Prostate gland (tissue), 2 donors: Measurements from ENCODE around the gene RCAN2. TPM values are rescaled to one million over a fixed set of nuclear protein-coding genes. Genes with fewer than 3 reads are reported as not detected.

Experiments
- DNase-seq: peaks from one replicate; pipeline ENCODE4 v3.0.0-alpha.2; 2019; ENCODE audit warnings: low spot score
- H3K27ac ChIP-seq, 2 donors: fragments of 200-600 bp; sonication (generic); 2 replicates each; pipeline ENCODE4 v1.5.1; 2017 to 2019
- H3K27me3 ChIP-seq: fragments of 200-600 bp; sonication (generic); replicated peaks from 2 replicates; pipeline ENCODE4 v1.5.1; 2019; ENCODE audit not compliant: insufficient read depth
- H3K36me3 ChIP-seq, 2 donors: fragments of 200-600 bp; sonication (generic); 1 replicate in 1 of 2; 2 replicates in 1 of 2; pipeline versions ENCODE4 v1.5.1 to v1.8.1; 2017 to 2019
- H3K4me1 ChIP-seq: fragments of 200-600 bp; sonication (generic); replicated peaks from 2 replicates; pipeline ENCODE4 v1.5.1; 2019
- H3K4me3 ChIP-seq, 2 donors: fragments of 200-600 bp; sonication (generic); 2 replicates each; pipeline ENCODE4 v1.5.1; 2017 to 2019
- H3K9me3 ChIP-seq: fragments of 200-600 bp; sonication (generic); 2 replicates; pipeline ENCODE4 v1.5.1; 2017
- POLR2A ChIP-seq: fragments of 450-650 bp; IDR thresholded peaks from one replicate; pipeline ENCODE4 v1.6.1; 2016; ENCODE audit warnings: antibody characterized with exemption, mild to moderate bottlenecking
- POLR2AphosphoS5 ChIP-seq: sonication (generic); formaldehyde crosslinking; IDR thresholded peaks from one replicate; pipeline ENCODE4 v1.6.1; 2017; ENCODE audit warnings: antibody characterized with exemption
- WGBS: methylation state at CpG from one replicate; pipeline ENCODE4 v1.1.5; 2018; 5-methylcytosine and 5-hydroxymethylcytosine counted together
- intact Hi-C: fragments of 100-400 bp; cut with DNase I; formaldehyde crosslinking; loops from one replicate; pipeline ENCODE4 v1.14.2; 2022
- total RNA-seq, 2 donors: library from RNA; depleted of rRNA; stranded (reverse); fragments of >200 nt; gene quantifications; one replicate each; pipeline ENCODE4 v1.1.0, GENCODE V29; 2016
- TF ChIP-seq, protein P1 (sequence below), 4 experiments: fragments of 200-600 bp in 2 of 4; fragments of 450-650 bp in 2 of 4; sonication (generic) in 2 of 4; IDR thresholded peaks; 1 replicate in 3 of 4; 2 replicates in 1 of 4; pipeline ENCODE4 v1.5.1; 2016 to 2019; ENCODE audit warnings: antibody characterized with exemption in 4 of 4, mild to moderate bottlenecking in 2 of 4, moderate library complexity in 2 of 4

Gene RCAN2
- total RNA-seq, 2 donors from 2014 or later, result 12.3 to 14.2 TPM

DNA sequence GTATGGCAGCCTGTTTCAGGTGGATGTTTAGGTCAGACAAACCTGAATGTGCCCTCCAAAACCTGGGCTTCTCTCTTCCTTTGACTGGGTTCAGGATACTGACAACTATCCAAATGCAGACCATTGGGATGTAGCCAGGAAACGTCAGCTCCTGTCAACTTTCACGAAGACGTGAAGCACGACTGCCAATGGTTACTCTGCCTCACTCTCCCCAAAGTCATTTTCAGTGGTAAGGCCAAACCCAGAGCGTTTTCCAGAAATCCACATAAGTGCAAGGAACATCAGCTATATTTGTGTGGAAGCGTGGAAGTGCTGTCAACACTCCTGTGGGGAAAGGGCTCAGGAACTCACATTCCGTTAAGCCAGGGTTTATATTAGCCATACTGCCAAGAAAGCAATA lies 20.1 kb upstream of the RCAN2 start:
- intact Hi-C loops, result no loop called here
- Histone ChIP-seq H3K4me1 (no peaks in the 10 kb centered on the region), H3K27ac (peak overlapping the region in 1 of 2 donors; percentile 5), H3K27me3 (no peaks in the 10 kb centered on the region), H3K36me3 (no peaks in the 10 kb centered on the region), H3K9me3 (no peaks in the 10 kb centered on the region), H3K4me3 (no peak overlapping the region)
- 87% methylated on average over 7 of the region's 7 CpGs for WGBS
- TF ChIP-seq POLR2A, result no peak
- TF ChIP-seq POLR2AphosphoS5, result no peak
- TF ChIP-seq, protein P1, sequence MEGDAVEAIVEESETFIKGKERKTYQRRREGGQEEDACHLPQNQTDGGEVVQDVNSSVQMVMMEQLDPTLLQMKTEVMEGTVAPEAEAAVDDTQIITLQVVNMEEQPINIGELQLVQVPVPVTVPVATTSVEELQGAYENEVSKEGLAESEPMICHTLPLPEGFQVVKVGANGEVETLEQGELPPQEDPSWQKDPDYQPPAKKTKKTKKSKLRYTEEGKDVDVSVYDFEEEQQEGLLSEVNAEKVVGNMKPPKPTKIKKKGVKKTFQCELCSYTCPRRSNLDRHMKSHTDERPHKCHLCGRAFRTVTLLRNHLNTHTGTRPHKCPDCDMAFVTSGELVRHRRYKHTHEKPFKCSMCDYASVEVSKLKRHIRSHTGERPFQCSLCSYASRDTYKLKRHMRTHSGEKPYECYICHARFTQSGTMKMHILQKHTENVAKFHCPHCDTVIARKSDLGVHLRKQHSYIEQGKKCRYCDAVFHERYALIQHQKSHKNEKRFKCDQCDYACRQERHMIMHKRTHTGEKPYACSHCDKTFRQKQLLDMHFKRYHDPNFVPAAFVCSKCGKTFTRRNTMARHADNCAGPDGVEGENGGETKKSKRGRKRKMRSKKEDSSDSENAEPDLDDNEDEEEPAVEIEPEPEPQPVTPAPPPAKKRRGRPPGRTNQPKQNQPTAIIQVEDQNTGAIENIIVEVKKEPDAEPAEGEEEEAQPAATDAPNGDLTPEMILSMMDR (IDR thresholded peaks at IDR 0.05), result no peak
- DNase-seq, result no peak

DNA sequence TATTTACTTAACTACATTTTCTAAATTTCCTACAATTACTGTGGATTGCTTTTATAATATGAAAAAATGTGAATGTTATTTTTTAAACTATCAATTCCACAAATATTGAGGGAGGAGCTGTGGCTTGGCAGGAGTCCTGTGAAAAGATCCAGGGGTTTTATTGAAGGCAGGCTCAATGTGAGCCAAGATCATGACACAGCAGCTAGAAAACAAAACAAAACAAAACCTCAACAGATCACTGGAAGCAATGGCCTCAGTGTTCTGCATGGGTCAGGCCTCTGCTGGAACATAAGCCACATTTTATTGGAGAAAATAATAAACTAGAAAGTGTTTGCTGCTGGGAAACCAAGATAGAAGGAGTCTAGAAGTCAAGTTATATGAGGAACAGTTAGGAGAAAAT lies 19.4 kb upstream of the RCAN2 start:
- Histone ChIP-seq H3K4me1 (no peaks in the 10 kb centered on the region), H3K4me3 (no peak overlapping the region), H3K27ac (peak overlapping the region in 1 of 2 donors; percentile 5), H3K27me3 (no peaks in the 10 kb centered on the region), H3K36me3 (no peaks in the 10 kb centered on the region), H3K9me3 (no peaks in the 10 kb centered on the region)
- intact Hi-C loops, result no loop called here
- TF ChIP-seq POLR2A (no peak), POLR2AphosphoS5 (peak; percentile 33)
- TF ChIP-seq, protein P1 (IDR thresholded peaks at IDR 0.05), result no peak
- DNase-seq, result no peak

DNA sequence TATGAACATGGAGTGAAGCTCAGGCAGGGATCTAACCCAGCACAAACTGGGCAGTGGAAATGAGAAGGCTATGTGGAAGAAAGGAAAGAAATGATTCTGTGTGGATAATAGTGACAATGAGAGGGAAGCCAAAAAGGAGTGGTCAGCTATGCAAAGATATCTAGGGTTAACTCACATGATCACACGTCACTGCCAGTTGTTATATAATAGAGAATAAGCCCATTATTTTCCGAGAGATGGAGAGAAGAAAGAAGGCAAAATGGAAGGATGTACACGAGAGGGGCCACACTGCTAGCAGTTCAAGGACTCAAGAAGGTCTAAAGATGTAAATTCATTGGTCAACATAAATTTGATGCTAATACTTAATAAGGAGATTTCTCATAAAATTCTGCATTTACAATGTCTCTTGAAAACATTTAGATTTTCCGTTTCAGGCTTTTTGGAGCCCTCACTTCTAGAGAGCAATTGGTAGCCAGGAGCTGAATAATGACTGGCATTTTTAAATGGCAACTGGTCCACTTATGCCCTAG lies 18.8 kb upstream of the RCAN2 start:
- no peak for DNase-seq
- no peak overlapping the region for H3K4me3 ChIP-seq
- no peaks in the 10 kb centered on the region for H3K4me1 ChIP-seq
- H3K9me3 ChIP-seq, result no peaks in the 10 kb centered on the region
- H3K27me3 ChIP-seq, result no peaks in the 10 kb centered on the region
- WGBS, result 84% methylated on average over 4 of the region's 4 CpGs
- intact Hi-C loops, result loop anchor here (5.0 to 10.0 kb wide), 2 partner anchors 75 to 293 kb away; no protein-coding TSS in a partner anchor
- no peaks in the 10 kb centered on the region for H3K36me3 ChIP-seq
- TF ChIP-seq POLR2AphosphoS5, result no peak
- TF ChIP-seq POLR2A, result no peak
- TF ChIP-seq, protein P1 (IDR thresholded peaks at IDR 0.05), result no peak
- no peak overlapping the region for H3K27ac ChIP-seq

DNA sequence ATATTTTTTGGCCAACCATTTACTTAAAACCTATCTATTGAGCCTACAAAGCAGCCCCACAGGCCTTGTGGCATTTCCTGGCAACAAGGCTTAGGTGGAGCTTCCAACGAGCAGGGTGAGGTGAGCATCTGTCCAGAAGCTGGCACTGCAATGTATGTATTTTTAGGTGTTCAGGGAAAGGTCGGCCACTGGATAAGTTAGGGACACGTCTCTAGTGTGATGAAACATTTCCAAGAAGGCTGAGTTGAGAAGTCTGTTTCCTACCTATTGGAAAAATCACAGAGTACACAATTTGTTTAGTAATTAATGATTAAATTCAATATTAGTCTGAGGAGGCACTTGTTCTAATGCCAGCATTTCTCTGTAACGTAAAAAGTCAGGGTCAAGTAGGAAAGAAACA lies 17.8 kb upstream of the RCAN2 start:
- Histone ChIP-seq H3K4me1 (no peaks in the 10 kb centered on the region), H3K27ac (no peak overlapping the region), H3K27me3 (no peaks in the 10 kb centered on the region), H3K4me3 (no peak overlapping the region), H3K36me3 (no peaks in the 10 kb centered on the region), H3K9me3 (no peaks in the 10 kb centered on the region)
- TF ChIP-seq POLR2AphosphoS5, result no peak
- TF ChIP-seq, protein P1 (IDR thresholded peaks at IDR 0.05), result no peak
- no peak for TF ChIP-seq POLR2A
- no peak for DNase-seq
- intact Hi-C loops, result loop anchor here (5.0 to 10.0 kb wide), 2 partner anchors 76 to 292 kb away; no protein-coding TSS in a partner anchor
- 79% methylated on average over 4 of the region's 4 CpGs for WGBS

DNA sequence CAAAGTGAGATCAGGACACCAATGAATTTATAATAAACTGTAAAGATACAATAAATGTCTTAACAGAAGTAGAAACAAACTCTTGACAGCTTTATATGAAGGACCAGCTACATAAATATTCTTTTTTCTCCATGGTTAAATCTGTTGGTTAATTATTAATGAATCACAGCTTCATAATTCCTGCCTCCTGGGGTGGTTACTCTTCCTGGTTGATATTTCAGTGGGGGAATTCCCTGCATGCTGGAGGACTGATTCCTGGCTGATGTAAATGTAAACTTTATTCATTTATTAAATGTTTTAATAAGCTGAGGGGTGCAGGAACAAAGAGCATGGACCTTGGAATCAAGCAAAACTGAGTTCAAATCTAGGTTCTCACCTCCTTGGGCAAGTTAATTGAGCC lies 16.2 kb upstream of the RCAN2 start:
- H3K36me3 ChIP-seq, result no peaks in the 10 kb centered on the region
- intact Hi-C loops, result loop anchor here (5.0 to 10.0 kb wide), 2 partner anchors 77 to 290 kb away; no protein-coding TSS in a partner anchor
- no peaks in the 10 kb centered on the region for H3K4me1 ChIP-seq
- no peak overlapping the region for H3K27ac ChIP-seq
- no peak for DNase-seq
- no peaks in the 10 kb centered on the region for H3K9me3 ChIP-seq
- no peak overlapping the region for H3K4me3 ChIP-seq
- TF ChIP-seq POLR2AphosphoS5 (no peak), POLR2A (no peak)
- TF ChIP-seq, protein P1 (IDR thresholded peaks at IDR 0.05), result no peak
- no peaks in the 10 kb centered on the region for H3K27me3 ChIP-seq
